B cell (primary cell): Measurements from ENCODE around the gene STRBP. TPM values are rescaled to one million over a fixed set of nuclear protein-coding genes. Genes with fewer than 3 reads are reported as not detected.

Source experiments
- ATAC-seq: fragments of 200-7000 bp; cut with Tn5 transposase; one replicate; pipeline ENCODE4 v1.10.0; 2021; ENCODE audit warnings: low read depth, mild to moderate bottlenecking, moderate number of reproducible peaks, moderate library complexity
- CTCF ChIA-PET: fragments of 350-600 bp; sonication (Branson Sonifier 250); formaldehyde crosslinking; loops from one replicate; lab custom pipeline; 2021; ENCODE audit warnings: antibody characterized with exemption, inconsistent platforms; lab: Charles Lee
- POLR2A ChIA-PET: fragments of 350-600 bp; sonication (Branson Sonifier 250); formaldehyde crosslinking; loops from one replicate; lab custom pipeline; 2021; ENCODE audit warnings: antibody characterized with exemption; lab: Charles Lee
- DNase-seq: peaks from one replicate; pipeline ENCODE4 v3.0.0; 2013
- H2AFZ ChIP-seq: 2 replicates; pipeline ENCODE4 v1.6.1; 2012; ENCODE audit warnings: mild to moderate bottlenecking, low read depth, low read length; ENCODE audit not compliant: insufficient read depth, poor library complexity, severe bottlenecking
- H3K27ac ChIP-seq, 2 donors: 1 replicate in 1 of 2; 2 replicates in 1 of 2; pipeline ENCODE4 v1.5.1; 2012 to 2013; ENCODE audit warnings: low read length in 2 of 2, mild to moderate bottlenecking in 2 of 2, moderate library complexity in 1 of 2
- H3K27me3 ChIP-seq, 4 experiments: fragments of 200-600 bp in 1 of 4; sonication (generic) in 1 of 4; replicated peaks in 1 of 4; 1 replicate in 2 of 4; 2 replicates in 2 of 4; pipeline versions ENCODE4 v1.6.1 to v1.7.0; 2013 to 2016; ENCODE audit warnings: low read length in 3 of 4, mild to moderate bottlenecking in 2 of 4, mixed read lengths in 1 of 4, moderate library complexity in 1 of 4; ENCODE audit not compliant: insufficient read depth in 4 of 4, control insufficient read depth in 3 of 4; ENCODE audit errors: control extremely low read depth in 1 of 4
- H3K36me3 ChIP-seq, 2 experiments: replicated peaks in 1 of 2; 1 replicate in 1 of 2; 2 replicates in 1 of 2; pipeline versions ENCODE4 v1.6.1 to v1.7.1; 2013; ENCODE audit warnings: low read length in 1 of 2; ENCODE audit not compliant: insufficient read depth in 2 of 2, control insufficient read depth in 1 of 2; ENCODE audit errors: control extremely low read depth in 1 of 2, extremely low read depth in 1 of 2
- H3K4me1 ChIP-seq, 2 donors: fragments of 200-600 bp in 1 of 2; sonication (generic) in 1 of 2; 1 replicate in 1 of 2; 2 replicates in 1 of 2; pipeline versions ENCODE4 v1.5.1 to v1.6.1; 2013 to 2017; ENCODE audit warnings: low read length in 2 of 2; ENCODE audit not compliant: control insufficient read depth in 2 of 2, insufficient read depth in 2 of 2
- H3K4me2 ChIP-seq: replicated peaks from 2 replicates; pipeline ENCODE3; 2012; ENCODE audit warnings: mild to moderate bottlenecking, low read depth, low read length; ENCODE audit not compliant: poor library complexity, severe bottlenecking
- H3K4me3 ChIP-seq, 5 experiments: fragments of 200-600 bp in 1 of 5; sonication (generic) in 1 of 5; 1 replicate in 3 of 5; 2 replicates in 2 of 5; pipeline versions ENCODE4 v1.5.1 to v1.7.0; 2011 to 2016; ENCODE audit warnings: low read length in 4 of 5, mild to moderate bottlenecking in 4 of 5, low read depth in 2 of 5, control low read depth in 1 of 5, moderate library complexity in 1 of 5; ENCODE audit not compliant: insufficient read depth in 1 of 5; ENCODE audit errors: control extremely low read depth in 1 of 5, extremely low read depth in 1 of 5
- H3K79me2 ChIP-seq: fragments of 200-600 bp; sonication (generic); one replicate; pipeline ENCODE4 v1.6.0; 2016; ENCODE audit warnings: low read length; ENCODE audit not compliant: control insufficient read depth, insufficient read depth
- H3K9ac ChIP-seq: fragments of 200-600 bp; sonication (generic); 2 replicates; pipeline ENCODE4 v1.6.1; 2017; ENCODE audit warnings: mild to moderate bottlenecking, low read length, moderate library complexity
- H3K9me3 ChIP-seq, 3 donors: one replicate each; pipeline versions ENCODE4 v1.6.1 to v1.7.1; 2013; ENCODE audit warnings: low read length in 2 of 3; ENCODE audit not compliant: control insufficient read depth in 2 of 3, insufficient read depth in 1 of 3; ENCODE audit errors: control extremely low read depth in 1 of 3
- H4K20me1 ChIP-seq: 2 replicates; pipeline ENCODE4 v1.6.0; 2012; ENCODE audit warnings: mild to moderate bottlenecking, low read length; ENCODE audit not compliant: insufficient read depth, control insufficient read depth, poor library complexity, severe bottlenecking
- H3K27ac Mint-ChIP-seq: one replicate; pipeline ENCODE4 v1.8.0; 2021; ENCODE audit warnings: mixed read lengths
- H3K27me3 Mint-ChIP-seq: one replicate; pipeline ENCODE4 v1.8.0; 2021; ENCODE audit warnings: mixed read lengths
- H3K4me1 Mint-ChIP-seq: one replicate; pipeline ENCODE4 v1.8.0; 2021; ENCODE audit warnings: mixed read lengths
- H3K4me3 Mint-ChIP-seq: one replicate; pipeline ENCODE4 v1.8.0; 2021; ENCODE audit warnings: mixed read lengths
- H3K9me3 Mint-ChIP-seq: one replicate; pipeline ENCODE4 v1.8.0; 2022; ENCODE audit warnings: mixed read lengths; ENCODE audit not compliant: insufficient read depth
- EZH2 ChIP-seq: IDR thresholded peaks from 2 replicates; pipeline ENCODE4 v1.6.1; 2012; ENCODE audit warnings: borderline replicate concordance, low read depth, mild to moderate bottlenecking, moderate library complexity, low read length; ENCODE audit not compliant: insufficient read depth, poor library complexity, severe bottlenecking
- WGBS: methylation state at CpG from one replicate; pipeline ENCODE4 v1.1.5; 2013; ENCODE audit warnings: missing lambda C conversion rate; ENCODE audit not compliant: insufficient coverage; 5-methylcytosine and 5-hydroxymethylcytosine counted together
- intact Hi-C: fragments of 100-400 bp; cut with micrococcal nuclease; formaldehyde crosslinking; loops from one replicate; pipeline ENCODE4 v1.10.0; 2022
- polyA plus RNA-seq: library from polyadenylated mRNA; depleted of rRNA; stranded (reverse); fragments of >200 nt; gene quantifications from 2 replicates; pipeline ENCODE4 v1.2.3, GENCODE V29; 2012
- total RNA-seq, 2 donors: library from RNA; stranded (reverse); fragments of 120-200 nt in 1 of 2; gene quantifications; 1 replicate in 1 of 2; 2 replicates in 1 of 2; pipeline versions ENCODE4 v1.2.3 to v1.2.4, GENCODE V29; 2013 to 2022
- TF ChIP-seq, protein P1 (sequence below): fragments of 200-600 bp; IDR thresholded peaks from one replicate; pipeline ENCODE4 v1.8.0; 2022; ENCODE audit warnings: antibody characterized with exemption, mild to moderate bottlenecking

STRBP gene
- total and polyA plus RNA-seq, 2 donors (not counting 1 experiment from before 2014, with no cell fraction given): 39.1 to 189 TPM

DNA sequence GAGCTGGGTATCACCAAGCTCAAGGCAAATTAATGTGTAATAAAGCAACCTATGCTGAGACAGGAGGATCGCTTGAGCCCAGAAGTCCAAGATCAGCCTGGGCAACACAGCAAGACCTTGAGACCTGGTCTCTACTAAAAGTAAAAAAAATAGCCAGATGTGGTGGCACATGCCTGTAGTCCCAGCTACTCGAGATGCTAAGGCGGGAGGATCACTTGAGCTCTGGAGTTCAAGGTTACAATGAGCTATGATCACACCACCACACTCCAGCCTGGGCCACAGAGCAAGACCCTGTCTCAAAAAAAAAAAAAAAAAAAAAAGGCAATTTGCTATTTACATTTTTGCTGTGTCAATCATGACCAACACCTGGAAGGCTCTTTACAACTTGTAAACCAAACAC is 5.2 kb downstream of the STRBP start:
- H3K4me3 ChIP-seq: no peak overlapping the region
- WGBS: 75% methylated on average over 2 of the region's 3 CpGs
- TF ChIP-seq, protein P1, sequence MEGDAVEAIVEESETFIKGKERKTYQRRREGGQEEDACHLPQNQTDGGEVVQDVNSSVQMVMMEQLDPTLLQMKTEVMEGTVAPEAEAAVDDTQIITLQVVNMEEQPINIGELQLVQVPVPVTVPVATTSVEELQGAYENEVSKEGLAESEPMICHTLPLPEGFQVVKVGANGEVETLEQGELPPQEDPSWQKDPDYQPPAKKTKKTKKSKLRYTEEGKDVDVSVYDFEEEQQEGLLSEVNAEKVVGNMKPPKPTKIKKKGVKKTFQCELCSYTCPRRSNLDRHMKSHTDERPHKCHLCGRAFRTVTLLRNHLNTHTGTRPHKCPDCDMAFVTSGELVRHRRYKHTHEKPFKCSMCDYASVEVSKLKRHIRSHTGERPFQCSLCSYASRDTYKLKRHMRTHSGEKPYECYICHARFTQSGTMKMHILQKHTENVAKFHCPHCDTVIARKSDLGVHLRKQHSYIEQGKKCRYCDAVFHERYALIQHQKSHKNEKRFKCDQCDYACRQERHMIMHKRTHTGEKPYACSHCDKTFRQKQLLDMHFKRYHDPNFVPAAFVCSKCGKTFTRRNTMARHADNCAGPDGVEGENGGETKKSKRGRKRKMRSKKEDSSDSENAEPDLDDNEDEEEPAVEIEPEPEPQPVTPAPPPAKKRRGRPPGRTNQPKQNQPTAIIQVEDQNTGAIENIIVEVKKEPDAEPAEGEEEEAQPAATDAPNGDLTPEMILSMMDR: no peak
- no peak for TF ChIP-seq EZH2
- peaks cover 99% of the 10 kb centered on the region for H3K79me2 ChIP-seq
- ChIA-PET POLR2A (interaction anchor here (0.7 to 1.4 kb wide), 3 partner anchors 25 to 74 kb away, joined by 3 to 6 read pairs (median 5); no protein-coding TSS in a partner anchor), CTCF (interaction anchor here (1.1 to 3.1 kb wide), 3 partner anchors 83 to 182 kb away, joined by 3 to 11 read pairs (median 8); no protein-coding TSS in a partner anchor)
- no peak for ATAC-seq
- peak overlapping the region; percentile 27 for H3K4me2 ChIP-seq
- no peaks in the 10 kb centered on the region for H3K27me3 ChIP-seq
- no peak overlapping the region for H3K9ac ChIP-seq
- H3K27ac Mint-ChIP-seq: peak overlapping the region; percentile 39
- peaks cover 63% of the 10 kb centered on the region for H4K20me1 ChIP-seq
- no peaks in the 10 kb centered on the region for H3K36me3 ChIP-seq
- peak overlapping the region; percentile 35 for H3K4me3 Mint-ChIP-seq
- no peaks in the 10 kb centered on the region for H3K9me3 Mint-ChIP-seq
- H3K4me1 ChIP-seq: peaks cover 59 to 71% of the 10 kb centered on the region in 2 donors
- H3K27ac ChIP-seq: peak overlapping the region in 1 of 2 donors; percentile 46
- H3K27me3 Mint-ChIP-seq: no peaks in the 10 kb centered on the region
- H2AFZ ChIP-seq: no peak overlapping the region
- peaks cover 81% of the 10 kb centered on the region for H3K4me1 Mint-ChIP-seq
- no peaks in the 10 kb centered on the region for H3K9me3 ChIP-seq
- intact Hi-C loops: loop anchor here (2.0 to 10.0 kb wide), 2 partner anchors 16 to 358 kb away; partner anchors contain the start of gene RC3H2
- no peak for DNase-seq

- H3K4me3 ChIP-seq: no peak overlapping the region
- H3K27me3 Mint-ChIP-seq: no peaks in the 10 kb centered on the region
- H3K27ac ChIP-seq: peak overlapping the region; percentile 1 to 46
- peak overlapping the region; percentile 3 for H3K9ac ChIP-seq
- peak overlapping the region; percentile 11 for H3K4me2 ChIP-seq
- H3K79me2 ChIP-seq: peaks cover 100% of the 10 kb centered on the region
- H3K9me3 Mint-ChIP-seq: no peaks in the 10 kb centered on the region
- no peak overlapping the region for H3K27ac Mint-ChIP-seq
- peaks cover 61% of the 10 kb centered on the region for H4K20me1 ChIP-seq
- ATAC-seq (no peak), DNase-seq (no peak)
- H3K27me3 ChIP-seq: no peaks in the 10 kb centered on the region
- no peak overlapping the region for H3K4me3 Mint-ChIP-seq
- WGBS: no CpG with 5 or more reads among the region's 1 CpG
- H3K9me3 ChIP-seq: no peaks in the 10 kb centered on the region
- H3K36me3 ChIP-seq: no peaks in the 10 kb centered on the region
- peaks cover 58 to 76% of the 10 kb centered on the region in 2 donors for H3K4me1 ChIP-seq
- TF ChIP-seq, protein P1: no peak
- TF ChIP-seq EZH2: no peak
- ChIA-PET CTCF (interaction anchor here (2.2 to 3.1 kb wide), 3 partner anchors 76 to 88 kb away, joined by 8 to 15 read pairs (median 11); no protein-coding TSS in a partner anchor), POLR2A (no interaction called here)
- H3K4me1 Mint-ChIP-seq: peaks cover 86% of the 10 kb centered on the region
- no peak overlapping the region for H2AFZ ChIP-seq
- intact Hi-C loops: loop anchor here (2.0 to 10.0 kb wide), 2 partner anchors 16 to 358 kb away; partner anchors contain the start of gene RC3H2
Observed at GRCh38 chr9:123262338-123262737, 6.0 kb downstream of the STRBP start.
